PFSK-1 (cell line): ENCODE data around the gene SVIP.

Source experiments
- FOXP2 ChIP-seq: optimal IDR thresholded peaks from 2 replicates; pipeline ENCODE3; 2011; ENCODE audit warnings: borderline replicate concordance, control low read depth, inconsistent platforms; ENCODE audit not compliant: insufficient read depth; ENCODE audit errors: extremely low read length, extremely low read depth
- POLR2AphosphoS5 ChIP-seq: IDR thresholded peaks from 2 replicates; pipeline ENCODE4 v1.6.1; 2012; ENCODE audit warnings: low read depth, mild to moderate bottlenecking, control low read depth, low read length, moderate library complexity
- SIN3A ChIP-seq: IDR thresholded peaks from 2 replicates; pipeline ENCODE4 v1.6.1; 2012; ENCODE audit warnings: mild to moderate bottlenecking, low read length, moderate library complexity, borderline replicate concordance; ENCODE audit not compliant: insufficient read depth
- TAF1 ChIP-seq: IDR thresholded peaks from 2 replicates; pipeline ENCODE4 v1.6.1; 2012; ENCODE audit warnings: low read length, control low read depth, borderline replicate concordance; ENCODE audit not compliant: insufficient read depth
- TF ChIP-seq, protein P1 (sequence below), 2 experiments: IDR thresholded peaks; 2 replicates each; pipeline versions ENCODE4 v1.6.1 to v1.8.0; 2011 to 2012; ENCODE audit warnings: low read depth in 2 of 2, low read length in 2 of 2, control low read depth in 1 of 2, inconsistent platforms in 1 of 2, mild to moderate bottlenecking in 1 of 2, moderate library complexity in 1 of 2; ENCODE audit not compliant: insufficient read depth in 1 of 2

- TF ChIP-seq TAF1, result no peak
- TF ChIP-seq POLR2AphosphoS5, result no peak
- TF ChIP-seq, protein P1, sequence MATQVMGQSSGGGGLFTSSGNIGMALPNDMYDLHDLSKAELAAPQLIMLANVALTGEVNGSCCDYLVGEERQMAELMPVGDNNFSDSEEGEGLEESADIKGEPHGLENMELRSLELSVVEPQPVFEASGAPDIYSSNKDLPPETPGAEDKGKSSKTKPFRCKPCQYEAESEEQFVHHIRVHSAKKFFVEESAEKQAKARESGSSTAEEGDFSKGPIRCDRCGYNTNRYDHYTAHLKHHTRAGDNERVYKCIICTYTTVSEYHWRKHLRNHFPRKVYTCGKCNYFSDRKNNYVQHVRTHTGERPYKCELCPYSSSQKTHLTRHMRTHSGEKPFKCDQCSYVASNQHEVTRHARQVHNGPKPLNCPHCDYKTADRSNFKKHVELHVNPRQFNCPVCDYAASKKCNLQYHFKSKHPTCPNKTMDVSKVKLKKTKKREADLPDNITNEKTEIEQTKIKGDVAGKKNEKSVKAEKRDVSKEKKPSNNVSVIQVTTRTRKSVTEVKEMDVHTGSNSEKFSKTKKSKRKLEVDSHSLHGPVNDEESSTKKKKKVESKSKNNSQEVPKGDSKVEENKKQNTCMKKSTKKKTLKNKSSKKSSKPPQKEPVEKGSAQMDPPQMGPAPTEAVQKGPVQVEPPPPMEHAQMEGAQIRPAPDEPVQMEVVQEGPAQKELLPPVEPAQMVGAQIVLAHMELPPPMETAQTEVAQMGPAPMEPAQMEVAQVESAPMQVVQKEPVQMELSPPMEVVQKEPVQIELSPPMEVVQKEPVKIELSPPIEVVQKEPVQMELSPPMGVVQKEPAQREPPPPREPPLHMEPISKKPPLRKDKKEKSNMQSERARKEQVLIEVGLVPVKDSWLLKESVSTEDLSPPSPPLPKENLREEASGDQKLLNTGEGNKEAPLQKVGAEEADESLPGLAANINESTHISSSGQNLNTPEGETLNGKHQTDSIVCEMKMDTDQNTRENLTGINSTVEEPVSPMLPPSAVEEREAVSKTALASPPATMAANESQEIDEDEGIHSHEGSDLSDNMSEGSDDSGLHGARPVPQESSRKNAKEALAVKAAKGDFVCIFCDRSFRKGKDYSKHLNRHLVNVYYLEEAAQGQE (IDR thresholded peaks at IDR 0.05; ENCODE audit: insufficient read depth in 1 of 2, low read depth in 2 of 2, low read length in 2 of 2), result no peak
- no peak for TF ChIP-seq SIN3A
- TF ChIP-seq FOXP2, result no peak
Measured at GRCh38 chr11:22800482-22800881, 29.1 kb downstream of the SVIP start.
